Measurements from ENCODE around the gene ZMYND19.
"Not testable (repeated sequence)": the region's sequence is repeated elsewhere in the genome, so short reads cannot be mapped to it uniquely, and the experiment has no call there.

ZMYND19 gene

GRCh38 chr9:137613738-137614523 is 23.6 kb upstream of the ZMYND19 start:
- no peak for DNase-seq

GRCh38 chr9:137613259-137613658 is 22.9 kb upstream of the ZMYND19 start:
- DNase-seq, result no peak

- no peak for DNase-seq
Observed at GRCh38 chr9:137612741-137613142, 22.4 kb upstream of the ZMYND19 start.

- no peak for DNase-seq
Observed at GRCh38 chr9:137611623-137612609, 21.6 kb upstream of the ZMYND19 start.

GRCh38 chr9:137610944-137611343 is 20.6 kb upstream of the ZMYND19 start:
- no peak for DNase-seq

GRCh38 chr9:137607141-137607857 is 17.0 kb upstream of the ZMYND19 start:
- DNase-seq, result no peak

GRCh38 chr9:137606734-137607138 is 16.4 kb upstream of the ZMYND19 start:
- DNase-seq, result no peak

- no peak for DNase-seq
Observed at GRCh38 chr9:137606005-137606621, 15.8 kb upstream of the ZMYND19 start.

- DNase-seq, result peak; percentile 97
Observed at GRCh38 chr9:137605121-137606004, 15.1 kb upstream of the ZMYND19 start, which contains the start of gene ARRDC1. Gene ARRDC1, plus strand, starts transcription at chr9:137605686. Its CDS starts 32 bp downstream, at chr9:137605718.

GRCh38 chr9:137604345-137605086 is 14.2 kb upstream of the ZMYND19 start:
- DNase-seq, result no peak

- DNase-seq, result no peak
Observed at GRCh38 chr9:137603879-137604278, 13.6 kb upstream of the ZMYND19 start.

GRCh38 chr9:137602661-137603060 is 12.3 kb upstream of the ZMYND19 start:
- DNase-seq, result no peak

- no peak for DNase-seq
Observed at GRCh38 chr9:137598943-137599342, 8.6 kb upstream of the ZMYND19 start.

- not testable (repeated sequence) for DNase-seq
Observed at GRCh38 chr9:137596577-137596976, 6.3 kb upstream of the ZMYND19 start.

- DNase-seq, result no peak
Observed at GRCh38 chr9:137593176-137593575, 2.9 kb upstream of the ZMYND19 start.

GRCh38 chr9:137592767-137593166 is 2.5 kb upstream of the ZMYND19 start:
- no peak for DNase-seq

- no peak for DNase-seq
Observed at GRCh38 chr9:137590123-137590468, 216 bp downstream of the ZMYND19 start.

- no peak for DNase-seq
Observed at GRCh38 chr9:137589441-137590122, 730 bp downstream of the ZMYND19 start.

- DNase-seq, result no peak
Observed at GRCh38 chr9:137588891-137589290, 1.4 kb downstream of the ZMYND19 start.

- no peak for DNase-seq
Observed at GRCh38 chr9:137588311-137588710, 2.0 kb downstream of the ZMYND19 start.

All from right forelimb (tissue), 1 donor.